HAP-1 (cell line): ENCODE results near the gene C9orf72.

ENCODE experiments used
- DNase-seq, 2 experiments: peaks; one replicate each; pipeline ENCODE4 v3.0.0-alpha.2; 2016 to 2020; ENCODE audit warnings: low spot score in 2 of 2
- H3K27me3 ChIP-seq: fragments of 250-450 bp; sonication (Bioruptor Pico); 2 replicates; pipeline ENCODE4 v1.5.1; 2020; ENCODE audit warnings: low read depth, mild to moderate bottlenecking, moderate library complexity
- H3K36me3 ChIP-seq: fragments of 250-450 bp; sonication (Bioruptor Pico); replicated peaks from 2 replicates; pipeline ENCODE4 v1.5.1; 2020; ENCODE audit warnings: mild to moderate bottlenecking
- H3K4me1 ChIP-seq: fragments of 250-450 bp; sonication (Bioruptor Pico); 2 replicates; pipeline ENCODE4 v1.5.1; 2020; ENCODE audit warnings: mild to moderate bottlenecking
- H3K4me3 ChIP-seq: fragments of 250-450 bp; sonication (Bioruptor Pico); 2 replicates; pipeline ENCODE4 v1.5.1; 2020; ENCODE audit warnings: mild to moderate bottlenecking, moderate library complexity
- H3K9me3 ChIP-seq: fragments of 250-450 bp; sonication (Bioruptor Pico); 2 replicates; pipeline ENCODE4 v1.5.1; 2020; ENCODE audit warnings: mild to moderate bottlenecking, moderate library complexity
- in situ Hi-C: fragments of 300-500 bp; cut with MboI; formaldehyde crosslinking; loops from 3 replicates; pipeline ENCODE4 v1.14.3; 2020; ENCODE audit warnings: low sequenced_read_pairs, inconsistent platforms, mixed read lengths

The C9orf72 gene

DNA sequence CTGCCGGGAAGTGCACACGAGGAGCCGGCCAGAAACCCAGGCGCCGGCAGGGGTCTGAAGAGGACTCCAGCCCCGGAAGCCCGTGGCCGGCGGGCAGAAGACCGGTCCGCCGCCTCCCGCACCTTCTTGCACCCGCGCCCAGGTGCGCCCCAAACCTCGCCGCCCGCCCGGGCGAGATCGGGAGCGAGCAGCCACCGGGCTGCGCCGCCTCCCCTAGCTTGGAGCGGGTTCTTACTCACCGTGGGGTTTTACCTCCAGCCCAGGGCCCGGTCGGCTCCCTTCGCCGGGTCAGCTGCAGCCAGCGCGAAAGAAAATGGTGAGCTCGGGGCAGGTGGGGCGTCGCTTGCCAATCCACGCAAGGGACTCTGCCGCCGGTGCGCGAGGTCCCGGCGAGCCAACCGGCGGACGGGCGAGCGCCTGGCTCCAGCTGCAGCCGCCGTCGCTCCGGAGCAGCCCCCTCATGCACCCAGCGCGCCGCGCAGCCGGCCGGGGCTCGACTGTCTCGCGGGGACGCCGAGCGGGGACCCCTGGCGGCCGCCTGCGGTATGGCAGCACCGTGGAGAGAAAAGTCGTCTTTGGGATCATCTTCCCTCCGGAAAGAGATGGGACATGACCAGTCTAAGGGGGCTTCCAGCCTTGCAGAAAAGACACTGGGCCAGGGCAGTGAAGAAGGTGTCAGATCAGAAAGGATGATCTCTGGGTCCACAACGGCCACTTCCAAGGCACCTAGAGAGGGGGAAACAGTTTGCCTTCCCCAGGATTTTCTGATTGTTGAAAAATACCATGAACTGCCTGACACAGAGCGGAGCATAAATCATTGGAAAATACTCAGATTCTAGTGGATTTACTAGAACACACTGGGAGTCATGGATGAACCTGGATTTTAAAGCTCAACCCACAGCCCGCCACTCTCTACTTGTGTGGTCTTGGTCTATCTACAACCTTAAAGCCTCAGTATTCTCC lies 43.7 kb downstream of the C9orf72 start, which contains the start of gene MOB3B:
Gene MOB3B, minus strand, starts transcription at position 499 of the 963 bp plus-strand sequence. CDS start 74,264 bp downstream, outside the sequence.
- Histone ChIP-seq H3K27me3 (no peaks in the 10 kb centered on the region), H3K4me3 (peak within 1 kb of the TSS; percentile 72), H3K9me3 (no peaks in the 10 kb centered on the region), H3K4me1 (peaks cover 17% of the 10 kb centered on the region), H3K36me3 (no peaks in the 10 kb centered on the region)
- in situ Hi-C loops = loop anchor here (5.0 to 25.0 kb wide), 2 partner anchors 197 to 492 kb away; no protein-coding TSS in a partner anchor
- peak; percentile 64 to 92 for DNase-seq

DNA sequence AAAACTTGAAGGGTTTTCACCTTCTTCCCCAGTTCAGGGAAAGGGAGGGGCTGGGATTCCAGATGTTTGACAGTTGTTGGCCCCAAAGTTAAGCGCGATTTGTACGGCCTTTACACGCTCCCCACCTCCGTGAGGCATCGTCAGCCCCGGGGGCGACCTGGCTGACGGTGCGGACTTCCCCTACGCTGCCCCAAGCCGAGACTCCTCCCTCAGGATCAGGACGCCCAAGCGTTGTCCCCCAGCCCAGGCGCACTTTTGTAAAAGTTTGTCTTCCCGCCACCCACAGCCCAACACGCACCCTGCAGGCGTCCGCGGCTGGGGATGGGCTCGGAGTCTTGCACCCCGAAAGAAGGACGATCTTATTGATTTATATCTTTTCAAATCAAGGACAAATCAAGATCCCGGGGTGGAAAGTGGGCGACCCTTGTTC lies 44.4 kb downstream of the C9orf72 start:
- in situ Hi-C loops = loop anchor here (5.0 to 25.0 kb wide), 2 partner anchors 197 to 492 kb away; no protein-coding TSS in a partner anchor
- H3K4me3 ChIP-seq = peak overlapping the region; percentile 72
- DNase-seq = peak; percentile 45 to 82

DNA sequence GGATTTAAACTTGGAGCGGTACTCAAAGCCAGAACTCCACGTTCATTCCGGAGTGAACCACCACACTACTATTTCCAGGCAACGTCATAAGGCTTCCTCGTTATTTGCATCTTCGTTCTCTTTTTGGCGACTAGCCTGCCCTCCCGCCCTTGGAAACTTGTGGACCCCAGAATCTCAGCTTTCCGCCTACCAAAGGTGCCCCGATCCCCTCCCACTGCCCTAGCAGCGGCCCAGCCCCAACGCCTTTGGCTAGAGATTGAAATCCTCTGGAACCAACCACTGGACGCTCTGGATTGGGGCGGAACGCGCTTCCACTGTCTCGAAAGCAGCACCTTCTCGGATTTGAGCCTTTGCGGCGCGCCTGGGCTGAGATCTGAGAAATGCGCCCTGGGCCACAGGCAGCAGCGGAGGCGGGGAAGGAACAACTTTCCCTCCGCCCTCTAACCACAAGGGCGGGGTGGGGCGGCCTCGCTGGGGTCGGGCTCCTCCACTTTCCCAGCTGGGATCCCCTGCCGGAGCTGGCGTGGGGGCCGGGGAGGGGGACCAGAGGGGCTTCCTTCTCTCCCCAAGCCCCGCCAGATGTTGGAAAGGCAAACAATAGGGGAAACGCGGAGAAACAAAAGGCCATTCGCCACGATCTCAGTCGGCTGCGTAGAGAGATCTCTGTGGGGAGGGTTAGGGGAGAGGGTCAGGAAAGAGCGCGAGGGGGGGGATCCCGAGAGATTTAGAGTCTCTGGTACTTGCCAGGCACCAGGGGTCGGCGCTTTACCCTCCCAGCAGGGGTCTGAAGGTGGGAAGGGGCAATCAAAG lies 45.0 kb downstream of the C9orf72 start:
- DNase-seq = peak; percentile 72 to 89
- H3K36me3 ChIP-seq = no peaks in the 10 kb centered on the region
- in situ Hi-C loops = loop anchor here (5.0 to 25.0 kb wide), 2 partner anchors 196 to 491 kb away; no protein-coding TSS in a partner anchor
- H3K4me1 ChIP-seq = peaks cover 13% of the 10 kb centered on the region
- no peaks in the 10 kb centered on the region for H3K9me3 ChIP-seq
- no peaks in the 10 kb centered on the region for H3K27me3 ChIP-seq
- peak overlapping the region; percentile 72 for H3K4me3 ChIP-seq

More for the DNA sequence above, 44.4 kb downstream of the C9orf72 start:
- Histone ChIP-seq H3K36me3 (no peaks in the 10 kb centered on the region), H3K27me3 (no peaks in the 10 kb centered on the region), H3K4me1 (peaks cover 13% of the 10 kb centered on the region), H3K9me3 (no peaks in the 10 kb centered on the region)

DNA sequence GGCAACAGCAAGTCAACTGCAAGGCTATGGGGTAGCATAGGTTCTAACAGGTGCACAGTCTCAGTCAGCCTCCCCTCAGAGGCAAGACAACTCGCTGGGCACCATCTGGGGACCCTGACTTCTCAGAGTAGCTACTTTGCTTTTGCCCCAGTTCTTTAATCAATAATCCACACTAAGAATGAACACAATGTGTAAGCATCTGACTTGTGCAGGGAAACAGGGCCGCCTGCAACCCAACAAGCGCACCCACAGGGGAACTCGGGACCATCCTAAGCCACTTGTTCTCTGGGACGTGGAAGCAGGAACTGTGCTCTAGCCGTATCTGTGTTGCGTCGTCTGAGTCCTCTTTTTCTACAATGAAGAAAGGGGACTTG lies 45.6 kb downstream of the C9orf72 start:
- Histone ChIP-seq H3K4me3 (peak overlapping the region; percentile 72), H3K27me3 (no peaks in the 10 kb centered on the region), H3K36me3 (no peaks in the 10 kb centered on the region), H3K4me1 (peaks cover 13% of the 10 kb centered on the region), H3K9me3 (no peaks in the 10 kb centered on the region)
- DNase-seq = no peak
- in situ Hi-C loops = loop anchor here (5.0 to 25.0 kb wide), 2 partner anchors 195 to 490 kb away; no protein-coding TSS in a partner anchor

DNA sequence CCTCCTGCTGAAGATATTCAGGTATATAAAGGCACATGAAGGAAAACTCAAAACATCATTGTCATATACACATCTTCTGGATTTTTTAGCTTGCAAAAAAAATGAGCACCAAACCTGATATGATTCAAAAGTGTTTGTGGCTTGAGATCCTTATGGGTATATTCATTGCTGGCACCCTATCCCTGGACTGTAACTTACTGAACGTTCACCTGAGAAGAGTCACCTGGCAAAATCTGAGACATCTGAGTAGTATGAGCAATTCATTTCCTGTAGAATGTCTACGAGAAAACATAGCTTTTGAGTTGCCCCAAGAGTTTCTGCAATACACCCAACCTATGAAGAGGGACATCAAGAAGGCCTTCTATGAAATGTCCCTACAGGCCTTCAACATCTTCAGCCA lies 49.0 kb downstream of the C9orf72 start, which contains the start of gene IFNK:
Gene IFNK, plus strand, starts transcription at position 55 of the 400 bp plus-strand sequence. Its CDS starts 47 bp downstream, at position 102.
- in situ Hi-C loops = no loop called here
- no peak within 1 kb of the TSS for H3K4me3 ChIP-seq
- no peaks in the 10 kb centered on the region for H3K27me3 ChIP-seq
- no peak for DNase-seq
- no peaks in the 10 kb centered on the region for H3K36me3 ChIP-seq
- peaks cover 10% of the 10 kb centered on the region for H3K4me1 ChIP-seq
- no peaks in the 10 kb centered on the region for H3K9me3 ChIP-seq

DNA sequence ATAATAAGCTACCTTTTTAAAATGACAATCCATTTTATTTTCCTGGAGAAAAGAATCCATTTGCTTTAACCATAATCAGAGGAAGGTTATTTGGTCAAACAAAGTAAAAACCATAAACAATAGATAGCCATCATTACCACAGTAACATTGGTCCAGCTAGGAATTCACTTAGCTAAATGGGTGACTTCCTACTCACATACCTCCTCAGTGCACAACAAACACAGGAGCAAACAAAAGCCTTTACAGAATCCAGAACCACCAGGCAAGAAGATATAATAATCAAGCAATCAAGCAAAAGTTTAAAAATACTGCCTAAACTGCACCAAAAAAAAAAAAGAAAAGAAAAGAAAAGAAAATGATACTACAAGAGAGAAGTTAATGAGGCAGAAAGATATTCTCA lies 50.1 kb downstream of the C9orf72 start:
- H3K4me3 ChIP-seq = no peak overlapping the region
- DNase-seq = no peak
- in situ Hi-C loops = no loop called here
- H3K9me3 ChIP-seq = no peaks in the 10 kb centered on the region
- H3K4me1 ChIP-seq = peaks cover 10% of the 10 kb centered on the region
- no peaks in the 10 kb centered on the region for H3K27me3 ChIP-seq
- no peaks in the 10 kb centered on the region for H3K36me3 ChIP-seq

DNA sequence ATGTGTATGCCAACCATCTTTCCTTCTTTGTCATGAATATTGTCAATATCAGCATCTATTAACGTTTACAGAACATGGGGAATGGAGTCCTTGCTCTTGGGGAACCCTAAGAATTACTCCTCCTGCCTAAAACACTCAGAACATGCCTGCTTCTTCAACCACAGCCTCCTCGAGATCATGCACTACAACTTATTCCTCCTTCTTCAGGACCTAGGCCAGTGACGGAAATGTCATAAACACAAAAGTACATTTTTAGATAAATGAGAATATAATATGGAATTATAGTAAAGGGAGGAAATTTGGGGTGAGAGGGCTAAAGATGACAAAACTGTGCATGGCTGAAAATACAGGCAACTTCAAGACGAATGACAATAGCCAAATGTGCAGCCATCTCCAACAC lies 52.3 kb downstream of the C9orf72 start:
- no peaks in the 10 kb centered on the region; the same call in 1 of the 2 replicates for H3K4me1 ChIP-seq

GRCh38 chr9:27519466-27520465 lies 53.5 kb downstream of the C9orf72 start:
- Histone ChIP-seq H3K9me3 (no peaks in the 10 kb centered on the region), H3K27me3 (no peaks in the 10 kb centered on the region), H3K36me3 (no peaks in the 10 kb centered on the region), H3K4me1 (no peaks in the 10 kb centered on the region; the same call in 1 of the 2 replicates), H3K4me3 (no peak overlapping the region)
- in situ Hi-C loops = no loop called here
- DNase-seq = no peak

More for the DNA sequence above, 52.3 kb downstream of the C9orf72 start:
- no peaks in the 10 kb centered on the region for H3K27me3 ChIP-seq
- no peak overlapping the region for H3K4me3 ChIP-seq
- H3K36me3 ChIP-seq = no peaks in the 10 kb centered on the region
- in situ Hi-C loops = no loop called here
- DNase-seq = no peak
- H3K9me3 ChIP-seq = no peaks in the 10 kb centered on the region

GRCh38 chr9:27518809-27519208 lies 54.5 kb downstream of the C9orf72 start:
- Histone ChIP-seq H3K36me3 (no peaks in the 10 kb centered on the region), H3K4me3 (no peak overlapping the region), H3K9me3 (no peaks in the 10 kb centered on the region), H3K27me3 (no peaks in the 10 kb centered on the region), H3K4me1 (no peaks in the 10 kb centered on the region; the same call in 1 of the 2 replicates)
- in situ Hi-C loops = no loop called here
- DNase-seq = no peak

GRCh38 chr9:27518006-27518405 lies 55.3 kb downstream of the C9orf72 start:
- H3K9me3 ChIP-seq = no peaks in the 10 kb centered on the region
- no peaks in the 10 kb centered on the region; the same call in 1 of the 2 replicates for H3K4me1 ChIP-seq
- H3K36me3 ChIP-seq = no peaks in the 10 kb centered on the region
- no peak overlapping the region for H3K4me3 ChIP-seq
- no peaks in the 10 kb centered on the region for H3K27me3 ChIP-seq
- in situ Hi-C loops = no loop called here
- no peak for DNase-seq

- in situ Hi-C loops = no loop called here
- Histone ChIP-seq H3K36me3 (no peaks in the 10 kb centered on the region), H3K27me3 (no peaks in the 10 kb centered on the region), H3K9me3 (no peaks in the 10 kb centered on the region), H3K4me1 (no peaks in the 10 kb centered on the region), H3K4me3 (no peak overlapping the region)
- no peak for DNase-seq
Observed at GRCh38 chr9:27514551-27514950, 58.7 kb downstream of the C9orf72 start.

- no peak for DNase-seq
- Histone ChIP-seq H3K4me3 (no peak overlapping the region), H3K4me1 (no peaks in the 10 kb centered on the region), H3K27me3 (no peaks in the 10 kb centered on the region), H3K9me3 (no peaks in the 10 kb centered on the region), H3K36me3 (no peaks in the 10 kb centered on the region)
- in situ Hi-C loops = no loop called here
Observed at GRCh38 chr9:27511771-27512170, 61.5 kb downstream of the C9orf72 start.
